Naive B cell (primary cell): ENCODE results near the gene STYXL1. TPM values are rescaled to one million over a fixed set of nuclear protein-coding genes. Genes with fewer than 3 reads are reported as not detected.

Experiments
- ATAC-seq, 2 donors: fragments of 150-1000 bp; cut with Tn5 transposase; 2 replicates each; pipeline ENCODE4 v1.10.0; 2021; ENCODE audit warnings: low read depth in 2 of 2, mild to moderate bottlenecking in 2 of 2, moderate library complexity in 2 of 2
- DNase-seq: peaks from one replicate; pipeline ENCODE4 v3.0.0; 2022
- H3K27ac Mint-ChIP-seq, 6 donors: one replicate each; pipeline ENCODE4 v1.8.0; 2020 to 2022; ENCODE audit warnings: mild to moderate bottlenecking in 6 of 6, mixed read lengths in 6 of 6, moderate library complexity in 5 of 6, inconsistent platforms in 2 of 6
- H3K27me3 Mint-ChIP-seq, 3 donors: one replicate each; pipeline ENCODE4 v1.8.0; 2021 to 2022; ENCODE audit warnings: mixed read lengths in 3 of 3, mild to moderate bottlenecking in 1 of 3
- H3K36me3 Mint-ChIP-seq, 2 donors: one replicate each; pipeline ENCODE4 v1.8.0; 2020 to 2022; ENCODE audit warnings: mixed read lengths in 2 of 2, inconsistent platforms in 1 of 2, mild to moderate bottlenecking in 1 of 2
- H3K4me1 Mint-ChIP-seq, 3 donors: one replicate each; pipeline ENCODE4 v1.8.0; 2020 to 2022; ENCODE audit warnings: mixed read lengths in 3 of 3, inconsistent platforms in 1 of 3, mild to moderate bottlenecking in 1 of 3, moderate library complexity in 1 of 3
- H3K4me3 Mint-ChIP-seq, 8 donors: one replicate each; pipeline ENCODE4 v1.8.0; 2020 to 2022; ENCODE audit warnings: mild to moderate bottlenecking in 8 of 8, mixed read lengths in 8 of 8, moderate library complexity in 8 of 8, inconsistent platforms in 2 of 8
- H3K9me3 Mint-ChIP-seq, 7 donors: one replicate each; pipeline ENCODE4 v1.8.0; 2020 to 2022; ENCODE audit warnings: mixed read lengths in 7 of 7, mild to moderate bottlenecking in 5 of 7, inconsistent platforms in 2 of 7, moderate library complexity in 1 of 7
- polyA plus RNA-seq, 6 donors: library from polyadenylated mRNA; unstranded; fragments of 300-500 nt; fragmentation: Illumina TruSeq; gene quantifications; one replicate each; pipeline ENCODE4 v1.2.3, GENCODE V29; 2021; ENCODE audit warnings: low read depth in 6 of 6

STYXL1 gene
- polyA plus RNA-seq, 6 donors from 2014 or later: 61.3 to 89.8 (median 65.3) TPM

DNA sequence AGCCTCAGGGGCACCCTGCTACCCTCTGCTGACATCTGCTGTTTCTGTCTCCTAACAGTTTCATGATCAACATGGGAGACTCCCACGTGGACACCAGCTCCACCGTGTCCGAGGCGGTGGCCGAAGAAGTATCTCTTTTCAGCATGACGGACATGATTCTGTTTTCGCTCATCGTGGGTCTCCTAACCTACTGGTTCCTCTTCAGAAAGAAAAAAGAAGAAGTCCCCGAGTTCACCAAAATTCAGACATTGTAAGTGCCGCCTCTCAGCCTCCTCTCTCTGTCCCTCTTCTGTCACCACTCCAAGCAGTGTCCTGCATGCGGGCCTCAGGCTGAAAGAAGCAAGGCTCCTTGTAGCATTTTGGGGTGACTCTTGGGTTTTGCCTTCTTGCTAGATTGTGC lies 93.9 kb downstream of the STYXL1 start:
- Mint-ChIP-seq H3K36me3 (peaks cover 0 to 13% of the 10 kb centered on the region in 2 donors), H3K4me3 (no peak overlapping the region), H3K9me3 (no peaks in the 10 kb centered on the region), H3K27me3 (no peaks in the 10 kb centered on the region), H3K27ac (peak overlapping the region in 2 of 6 donors; percentile 80 to 85), H3K4me1 (peaks cover 0 to 8% (median 0%) of the 10 kb centered on the region in 3 donors)
- no peak for DNase-seq
- no peak for ATAC-seq

DNA sequence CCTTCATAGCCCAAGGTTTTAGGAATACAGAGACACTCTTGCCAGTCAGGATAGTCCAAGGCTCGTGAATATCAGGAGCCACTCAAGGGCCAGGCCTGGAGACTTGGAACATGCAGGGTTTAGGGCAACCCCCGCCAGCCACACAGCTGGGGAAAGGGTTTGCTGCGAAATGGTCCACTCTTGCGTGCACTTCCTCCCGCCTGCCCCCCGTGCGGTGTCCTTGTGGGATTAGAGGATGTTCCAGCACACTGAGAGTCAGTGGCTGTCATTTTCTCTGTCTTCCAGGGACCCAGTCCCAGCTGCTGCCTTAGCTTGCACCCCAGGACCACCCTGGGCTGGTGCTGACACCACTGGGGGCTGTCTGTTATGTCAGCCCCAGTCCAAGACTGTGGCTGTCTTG lies 94.4 kb downstream of the STYXL1 start:
- DNase-seq: no peak
- peaks cover 0 to 13% of the 10 kb centered on the region in 2 donors for H3K36me3 Mint-ChIP-seq
- H3K27ac Mint-ChIP-seq: no peak overlapping the region

DNA sequence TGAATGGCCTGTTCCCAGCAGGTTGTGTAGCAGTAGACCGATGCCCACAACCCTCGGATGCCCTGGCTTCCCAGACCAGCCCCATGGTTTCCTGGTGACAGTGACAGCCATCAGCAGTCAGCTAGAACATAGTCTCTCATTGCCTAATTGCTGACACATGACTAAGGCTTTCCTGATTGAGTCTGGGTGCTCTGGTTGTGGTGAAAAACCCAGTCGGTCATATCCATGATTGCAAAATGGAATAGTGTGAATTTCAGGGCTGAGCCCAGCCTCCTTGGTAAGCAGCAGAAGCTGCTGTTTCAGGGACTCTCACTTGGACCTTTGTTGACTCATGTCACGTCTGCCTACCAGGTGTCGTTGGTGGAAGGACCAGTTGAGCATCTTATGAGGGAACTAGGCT lies 96.3 kb downstream of the STYXL1 start:
- H3K4me3 Mint-ChIP-seq: no peak overlapping the region
- peaks cover 0 to 9% of the 10 kb centered on the region in 2 donors for H3K36me3 Mint-ChIP-seq
- H3K27ac Mint-ChIP-seq: no peak overlapping the region
- H3K9me3 Mint-ChIP-seq: no peaks in the 10 kb centered on the region
- H3K27me3 Mint-ChIP-seq: no peaks in the 10 kb centered on the region
- no peak for ATAC-seq
- H3K4me1 Mint-ChIP-seq: peaks cover 3 to 16% (median 8%) of the 10 kb centered on the region in 3 donors
- no peak for DNase-seq

More for the DNA sequence above, 94.4 kb downstream of the STYXL1 start:
- peaks cover 0 to 12% (median 3%) of the 10 kb centered on the region in 3 donors for H3K4me1 Mint-ChIP-seq
- H3K27me3 Mint-ChIP-seq: no peaks in the 10 kb centered on the region
- no peaks in the 10 kb centered on the region for H3K9me3 Mint-ChIP-seq
- H3K4me3 Mint-ChIP-seq: no peak overlapping the region
- no peak for ATAC-seq

DNA sequence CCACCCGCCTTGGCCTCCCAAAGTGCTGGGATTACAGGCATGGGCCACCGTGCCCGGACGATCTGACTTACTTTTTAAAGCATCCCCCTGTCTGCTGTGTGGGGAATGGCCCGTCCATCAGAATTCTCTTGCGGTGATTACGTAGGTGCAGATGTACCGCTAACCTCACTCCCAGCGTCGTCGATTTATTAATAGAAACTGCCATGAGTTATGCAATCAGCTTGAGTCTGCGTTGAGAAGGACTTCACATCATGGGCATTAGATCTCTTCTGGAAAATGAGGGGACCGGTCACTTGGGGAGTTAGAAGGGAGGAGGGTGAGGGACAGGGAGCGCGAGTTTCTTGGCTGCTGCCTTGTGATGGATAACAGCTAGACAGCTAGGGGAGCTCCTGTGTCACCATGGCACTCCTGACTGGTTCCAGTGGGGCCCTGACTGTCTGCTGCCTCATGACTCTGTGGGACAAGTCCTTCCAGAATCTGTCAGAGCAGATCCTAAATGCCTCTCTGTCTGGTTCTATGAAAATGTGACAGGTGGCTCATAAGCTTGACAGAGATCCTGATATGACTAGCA lies 97.6 kb downstream of the STYXL1 start:
- H3K9me3 Mint-ChIP-seq: no peaks in the 10 kb centered on the region
- H3K36me3 Mint-ChIP-seq: peaks cover 0 to 3% of the 10 kb centered on the region in 2 donors
- peak overlapping the region in 1 of 6 donors; percentile 21 for H3K27ac Mint-ChIP-seq
- H3K4me3 Mint-ChIP-seq: no peak overlapping the region
- DNase-seq: no peak
- ATAC-seq: no peak
- no peaks in the 10 kb centered on the region for H3K27me3 Mint-ChIP-seq
- peaks cover 6 to 16% (median 8%) of the 10 kb centered on the region in 3 donors for H3K4me1 Mint-ChIP-seq

DNA sequence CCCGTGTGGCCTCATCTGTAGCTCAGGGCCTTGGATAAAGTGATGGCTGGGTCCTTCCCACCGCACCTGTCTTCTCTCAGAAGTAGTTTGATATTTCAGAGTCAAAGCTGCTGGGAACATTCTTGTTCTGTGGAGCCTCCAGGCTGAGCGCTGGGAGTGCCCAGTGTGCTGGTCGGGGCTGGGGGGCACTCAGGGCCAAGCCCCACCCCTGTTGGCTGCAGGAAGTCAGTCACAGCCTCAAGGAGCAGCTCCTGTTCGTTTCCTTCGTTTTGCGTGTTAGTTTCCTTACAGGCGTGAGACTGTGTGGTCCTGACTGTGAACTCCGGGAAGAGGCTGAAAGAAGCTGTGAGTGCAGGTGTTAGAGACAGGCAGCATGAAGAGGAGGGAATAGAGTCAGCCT lies 99.6 kb downstream of the STYXL1 start:
- ATAC-seq (no peak), DNase-seq (no peak)
- peaks cover 9 to 16% (median 16%) of the 10 kb centered on the region in 3 donors for H3K4me1 Mint-ChIP-seq
- H3K9me3 Mint-ChIP-seq: no peaks in the 10 kb centered on the region
- H3K27ac Mint-ChIP-seq: peak overlapping the region in 2 of 6 donors; percentile 20 to 47
- no peaks in the 10 kb centered on the region for H3K36me3 Mint-ChIP-seq
- H3K27me3 Mint-ChIP-seq: no peaks in the 10 kb centered on the region
- H3K4me3 Mint-ChIP-seq: no peak overlapping the region

Other genes with a start within 250 kb of the STYXL1 start
- not detected for gene CCL24, start 234.2 kb downstream of the STYXL1 start, polyA plus RNA-seq
- gene RHBDD2, start 169.0 kb downstream of the STYXL1 start, polyA plus RNA-seq: 10 to 100 TPM; 55.0 to 89.0 (median 66.9) TPM
- 10 to 100 TPM in 5 of 6 donors, 1 to 10 TPM in 1; 7.6 to 50.0 (median 35.4) TPM for gene POR, start 132.8 kb downstream of the STYXL1 start, polyA plus RNA-seq
- gene TMEM120A, start 53.4 kb downstream of the STYXL1 start, polyA plus RNA-seq: 10 to 100 TPM; 31.7 to 37.2 (median 35.2) TPM
- 100 to 1,000 TPM; 128 to 211 (median 147) TPM for gene MDH2, start 106 bp upstream of the STYXL1 start, polyA plus RNA-seq
- not detected for gene SRRM3, start 153.9 kb upstream of the STYXL1 start, polyA plus RNA-seq